BE2C (cell line): ENCODE results near the gene ZMYM1. TPM values are rescaled to one million over a fixed set of nuclear protein-coding genes. Genes with fewer than 3 reads are reported as not detected.

Experiments
- DNase-seq: peaks from one replicate; pipeline ENCODE4 v3.0.0-alpha.2; 2020
- H3K27me3 ChIP-seq: fragments of 250-450 bp; sonication (Bioruptor Pico); 2 replicates; pipeline ENCODE4 v1.5.1; 2020; ENCODE audit warnings: mild to moderate bottlenecking
- H3K36me3 ChIP-seq: fragments of 250-450 bp; sonication (Bioruptor Pico); 2 replicates; pipeline ENCODE4 v1.5.1; 2020; ENCODE audit warnings: mild to moderate bottlenecking
- H3K4me1 ChIP-seq: fragments of 250-450 bp; sonication (Bioruptor Pico); 2 replicates; pipeline ENCODE4 v1.5.1; 2020
- H3K4me3 ChIP-seq: 2 replicates; pipeline ENCODE4 v1.5.1; 2011; ENCODE audit warnings: low read depth, low read length
- H3K9me3 ChIP-seq: fragments of 250-450 bp; sonication (Bioruptor Pico); 2 replicates; pipeline ENCODE4 v1.5.1; 2020
- polyA plus RNA-seq: library from polyadenylated mRNA; unstranded; fragments of >200 nt; gene quantifications from one replicate; pipeline ENCODE4 v1.2.1, GENCODE V29; 2012; ENCODE audit warnings: low read depth, missing spikeins; ENCODE audit not compliant: insufficient read length, insufficient read depth
- TF ChIP-seq, protein P1 (sequence below): IDR thresholded peaks from 2 replicates; pipeline ENCODE4 v1.5.1; 2012; ENCODE audit warnings: mild to moderate bottlenecking, low read depth, low read length

ZMYM1 gene
- 1.8 TPM for polyA plus RNA-seq

DNA sequence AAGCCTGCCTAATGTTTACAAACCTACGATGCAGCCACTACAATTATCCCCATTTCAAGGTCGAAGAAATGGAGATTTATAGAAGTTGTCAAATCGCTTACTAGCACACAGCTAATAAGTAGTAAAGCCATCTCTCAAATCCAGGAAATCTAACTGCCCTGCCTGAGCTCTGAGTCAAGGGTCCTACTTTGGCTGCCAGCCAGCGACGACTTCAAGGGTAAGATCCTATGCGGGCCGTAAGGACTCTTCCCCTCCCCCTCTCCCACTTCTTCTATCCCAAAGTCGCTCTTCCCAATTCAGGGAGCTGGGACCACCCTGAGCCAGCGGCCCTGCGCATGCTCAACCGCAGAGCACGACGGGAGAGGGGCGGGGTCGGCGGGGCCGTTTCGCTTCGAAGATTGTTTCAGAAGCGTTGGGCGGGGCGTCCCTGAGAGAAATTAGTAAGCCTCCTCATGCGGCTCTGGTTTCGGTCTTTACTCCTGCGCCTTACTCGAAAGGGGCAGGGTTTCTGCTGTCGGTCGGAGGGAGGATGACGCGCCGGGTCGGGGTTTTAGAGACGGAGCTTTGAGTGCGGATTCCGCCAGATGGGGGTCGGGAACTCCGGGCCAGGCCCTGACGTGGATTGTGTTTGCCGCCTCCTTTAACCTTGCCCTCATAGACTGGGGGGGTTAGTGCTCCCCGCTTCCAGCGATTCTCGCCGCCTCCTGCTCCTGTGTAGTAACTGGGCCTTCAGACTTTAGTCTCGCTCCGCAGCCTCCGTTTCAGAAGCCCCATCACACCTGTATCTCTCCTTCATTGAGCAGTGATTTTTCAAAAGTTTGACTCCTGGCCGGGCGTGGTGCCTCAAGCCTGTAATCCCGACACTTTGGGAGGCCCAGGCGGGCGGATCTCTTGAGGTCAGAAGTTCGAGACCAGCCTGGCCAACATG, at the start of gene ZMYM1:
Gene ZMYM1 (plus strand): TSS at position 383 of the 928 bp plus-strand sequence. CDS start 14,603 bp downstream, outside the sequence.
- no peaks in the 10 kb centered on the region for H3K4me1 ChIP-seq
- no peaks in the 10 kb centered on the region for H3K27me3 ChIP-seq
- peak; percentile 83 for DNase-seq
- H3K36me3 ChIP-seq: no peaks in the 10 kb centered on the region
- H3K9me3 ChIP-seq: no peaks in the 10 kb centered on the region
- peak within 1 kb of the TSS; percentile 74 for H3K4me3 ChIP-seq
- TF ChIP-seq, protein P1, sequence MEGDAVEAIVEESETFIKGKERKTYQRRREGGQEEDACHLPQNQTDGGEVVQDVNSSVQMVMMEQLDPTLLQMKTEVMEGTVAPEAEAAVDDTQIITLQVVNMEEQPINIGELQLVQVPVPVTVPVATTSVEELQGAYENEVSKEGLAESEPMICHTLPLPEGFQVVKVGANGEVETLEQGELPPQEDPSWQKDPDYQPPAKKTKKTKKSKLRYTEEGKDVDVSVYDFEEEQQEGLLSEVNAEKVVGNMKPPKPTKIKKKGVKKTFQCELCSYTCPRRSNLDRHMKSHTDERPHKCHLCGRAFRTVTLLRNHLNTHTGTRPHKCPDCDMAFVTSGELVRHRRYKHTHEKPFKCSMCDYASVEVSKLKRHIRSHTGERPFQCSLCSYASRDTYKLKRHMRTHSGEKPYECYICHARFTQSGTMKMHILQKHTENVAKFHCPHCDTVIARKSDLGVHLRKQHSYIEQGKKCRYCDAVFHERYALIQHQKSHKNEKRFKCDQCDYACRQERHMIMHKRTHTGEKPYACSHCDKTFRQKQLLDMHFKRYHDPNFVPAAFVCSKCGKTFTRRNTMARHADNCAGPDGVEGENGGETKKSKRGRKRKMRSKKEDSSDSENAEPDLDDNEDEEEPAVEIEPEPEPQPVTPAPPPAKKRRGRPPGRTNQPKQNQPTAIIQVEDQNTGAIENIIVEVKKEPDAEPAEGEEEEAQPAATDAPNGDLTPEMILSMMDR: no peak

DNA sequence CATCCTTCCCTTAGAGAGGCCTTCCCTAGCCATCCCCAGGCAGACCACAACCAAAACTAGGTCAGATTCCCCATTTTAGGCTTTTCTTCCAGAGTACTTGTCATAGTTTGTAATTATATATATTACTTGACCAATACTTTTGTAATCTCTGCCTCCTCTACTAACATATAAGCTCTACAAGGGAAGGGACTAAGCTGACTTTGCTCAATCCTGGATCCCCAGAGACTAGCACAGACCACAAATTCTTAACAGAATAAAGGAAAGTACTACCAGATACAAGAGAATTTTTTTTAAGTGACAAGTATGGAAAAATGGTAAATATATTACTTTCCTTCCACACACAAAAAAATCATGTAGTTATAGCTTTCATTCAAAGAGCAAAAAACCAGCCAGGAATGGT, 49.4 kb upstream of the ZMYM1 start:
- Histone ChIP-seq H3K4me1 (no peaks in the 10 kb centered on the region), H3K4me3 (no peak overlapping the region), H3K36me3 (no peaks in the 10 kb centered on the region), H3K27me3 (no peaks in the 10 kb centered on the region), H3K9me3 (no peaks in the 10 kb centered on the region)
- TF ChIP-seq, protein P1: no peak
- no peak for DNase-seq

DNA sequence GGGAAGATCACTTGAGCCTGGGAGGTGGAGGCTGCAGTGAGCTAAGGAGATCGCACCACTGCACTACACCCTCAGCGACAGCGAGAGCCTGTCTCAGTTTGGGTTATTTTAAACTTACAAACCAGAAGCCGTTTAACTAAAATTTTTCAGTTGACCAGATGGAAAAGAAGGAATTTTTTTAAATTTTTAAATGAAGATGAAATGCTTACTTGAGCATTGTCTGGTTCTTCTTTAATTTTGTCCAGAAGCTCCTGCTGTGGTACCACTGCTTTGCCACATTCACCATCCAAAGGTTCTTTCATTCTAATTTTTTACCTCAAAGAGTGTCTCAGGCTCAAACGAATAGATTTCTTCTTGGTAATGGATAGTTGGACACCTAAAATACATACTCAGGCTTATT, 48.8 kb upstream of the ZMYM1 start:
- Histone ChIP-seq H3K27me3 (no peaks in the 10 kb centered on the region), H3K36me3 (no peaks in the 10 kb centered on the region), H3K4me3 (peak overlapping the region; percentile 80), H3K9me3 (no peaks in the 10 kb centered on the region), H3K4me1 (no peaks in the 10 kb centered on the region)
- no peak for DNase-seq
- TF ChIP-seq, protein P1: no peak

DNA sequence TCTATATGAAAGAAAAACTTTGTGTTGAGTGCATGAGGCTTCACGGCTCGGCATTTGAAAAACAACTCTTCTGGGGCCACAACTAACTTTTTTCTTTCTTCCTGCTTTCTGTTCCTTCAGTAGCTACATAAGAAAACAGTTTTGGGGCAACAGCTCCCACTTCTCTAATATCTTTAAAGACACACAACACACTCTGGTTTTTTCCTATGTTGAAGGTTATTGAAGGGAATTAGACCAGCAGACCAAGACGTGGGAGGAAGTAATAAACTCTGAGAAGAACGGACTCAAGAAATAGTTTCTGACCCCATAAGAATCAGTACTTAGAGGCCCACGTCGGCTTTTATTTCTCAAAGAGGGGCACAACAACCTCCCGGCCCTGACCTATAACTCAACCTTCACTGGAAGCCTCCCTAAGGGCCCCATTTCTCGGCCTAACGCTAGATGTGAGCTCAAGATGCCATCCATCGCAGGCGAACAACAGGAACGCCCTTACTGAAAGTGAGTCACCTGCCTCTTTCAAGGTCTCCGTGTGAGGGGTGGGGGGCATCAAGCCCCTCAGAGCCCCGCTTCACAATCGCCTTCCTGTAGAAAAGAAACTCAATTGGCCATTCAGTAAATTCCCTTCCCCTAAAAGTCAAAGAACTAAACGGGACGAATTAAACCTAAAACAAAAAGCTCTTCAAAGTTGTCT, 48.3 kb upstream of the ZMYM1 start:
- TF ChIP-seq, protein P1: no peak
- H3K4me3 ChIP-seq: peak overlapping the region; percentile 80
- H3K9me3 ChIP-seq: no peaks in the 10 kb centered on the region
- H3K4me1 ChIP-seq: no peaks in the 10 kb centered on the region
- DNase-seq: no peak
- H3K36me3 ChIP-seq: no peaks in the 10 kb centered on the region
- H3K27me3 ChIP-seq: no peaks in the 10 kb centered on the region

DNA sequence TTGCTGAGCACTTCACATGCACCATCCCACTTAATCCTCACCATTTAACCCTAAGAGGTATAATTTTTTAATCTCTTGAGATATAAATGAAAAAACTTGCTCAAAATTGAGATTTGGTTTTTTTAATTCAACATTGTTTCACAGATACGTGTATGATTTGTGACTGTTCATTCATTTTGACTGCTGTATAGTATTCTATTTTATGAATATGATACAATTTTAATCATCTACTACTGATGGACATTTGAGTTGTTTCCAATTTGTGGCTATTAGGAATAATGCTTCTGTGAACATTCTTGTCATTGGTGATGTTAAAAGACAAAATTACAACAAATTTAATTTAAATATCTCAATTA, 46.8 kb upstream of the ZMYM1 start:
- DNase-seq: no peak
- TF ChIP-seq, protein P1: no peak
- peak overlapping the region; percentile 80 for H3K4me3 ChIP-seq
- no peaks in the 10 kb centered on the region for H3K36me3 ChIP-seq
- no peaks in the 10 kb centered on the region for H3K27me3 ChIP-seq
- H3K9me3 ChIP-seq: no peaks in the 10 kb centered on the region
- H3K4me1 ChIP-seq: no peaks in the 10 kb centered on the region

DNA sequence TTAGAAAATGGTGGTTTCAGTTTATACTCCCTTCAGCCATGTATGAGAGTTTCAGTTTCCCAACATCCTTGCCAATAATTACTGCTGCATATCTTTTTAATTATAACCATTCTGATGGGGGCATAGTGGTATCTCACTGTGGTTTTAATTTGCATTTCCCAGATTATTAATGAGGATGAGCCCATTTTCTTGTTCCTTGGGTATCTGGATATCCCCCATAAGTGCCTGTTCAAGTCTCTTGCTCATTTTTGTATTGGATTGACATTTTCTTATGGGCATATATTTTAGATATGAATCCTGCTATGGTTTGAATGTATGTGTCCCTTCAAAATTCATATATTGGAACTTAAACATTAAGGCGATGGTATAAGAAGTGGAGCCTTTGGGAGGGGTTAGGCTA, 45.8 kb upstream of the ZMYM1 start:
- Histone ChIP-seq H3K9me3 (no peaks in the 10 kb centered on the region), H3K4me3 (no peak overlapping the region), H3K36me3 (no peaks in the 10 kb centered on the region), H3K27me3 (no peaks in the 10 kb centered on the region), H3K4me1 (no peaks in the 10 kb centered on the region)
- no peak for DNase-seq
- TF ChIP-seq, protein P1: no peak
